ENCODE measurements around the gene KIF26B. TPM values are rescaled to one million over a fixed set of nuclear protein-coding genes. Genes with fewer than 3 reads are reported as not detected.
"Not testable (repeated sequence)": the region's sequence is repeated elsewhere in the genome, so short reads cannot be mapped to it uniquely, and the experiment has no call there.

Gene KIF26B
- total RNA-seq, 1 donor from 2014 or later: 4.0 TPM

DNA sequence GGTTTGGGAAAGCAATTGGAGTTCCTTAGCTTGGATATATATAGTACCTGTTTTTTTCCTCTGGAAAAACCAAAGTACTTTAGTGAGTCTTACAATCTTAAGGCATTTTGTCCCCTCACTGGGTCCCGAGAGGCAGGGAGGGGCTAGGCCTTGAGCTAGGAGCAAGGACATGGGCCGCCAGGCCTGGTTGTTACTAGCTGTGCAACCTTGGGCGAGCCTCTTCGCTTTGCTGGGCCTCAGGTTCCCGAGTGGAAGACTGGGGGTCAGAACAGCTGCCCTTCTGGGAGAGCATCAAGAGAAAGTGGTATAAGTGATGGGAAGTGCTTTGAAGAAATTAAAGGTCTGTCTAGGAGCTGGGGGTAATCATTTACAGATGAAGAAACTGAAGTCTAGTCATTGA lies 553.2 kb downstream of the KIF26B start:
- DNase-seq (ENCODE audit: extremely low read depth, low read depth, low spot score): no peak

DNA sequence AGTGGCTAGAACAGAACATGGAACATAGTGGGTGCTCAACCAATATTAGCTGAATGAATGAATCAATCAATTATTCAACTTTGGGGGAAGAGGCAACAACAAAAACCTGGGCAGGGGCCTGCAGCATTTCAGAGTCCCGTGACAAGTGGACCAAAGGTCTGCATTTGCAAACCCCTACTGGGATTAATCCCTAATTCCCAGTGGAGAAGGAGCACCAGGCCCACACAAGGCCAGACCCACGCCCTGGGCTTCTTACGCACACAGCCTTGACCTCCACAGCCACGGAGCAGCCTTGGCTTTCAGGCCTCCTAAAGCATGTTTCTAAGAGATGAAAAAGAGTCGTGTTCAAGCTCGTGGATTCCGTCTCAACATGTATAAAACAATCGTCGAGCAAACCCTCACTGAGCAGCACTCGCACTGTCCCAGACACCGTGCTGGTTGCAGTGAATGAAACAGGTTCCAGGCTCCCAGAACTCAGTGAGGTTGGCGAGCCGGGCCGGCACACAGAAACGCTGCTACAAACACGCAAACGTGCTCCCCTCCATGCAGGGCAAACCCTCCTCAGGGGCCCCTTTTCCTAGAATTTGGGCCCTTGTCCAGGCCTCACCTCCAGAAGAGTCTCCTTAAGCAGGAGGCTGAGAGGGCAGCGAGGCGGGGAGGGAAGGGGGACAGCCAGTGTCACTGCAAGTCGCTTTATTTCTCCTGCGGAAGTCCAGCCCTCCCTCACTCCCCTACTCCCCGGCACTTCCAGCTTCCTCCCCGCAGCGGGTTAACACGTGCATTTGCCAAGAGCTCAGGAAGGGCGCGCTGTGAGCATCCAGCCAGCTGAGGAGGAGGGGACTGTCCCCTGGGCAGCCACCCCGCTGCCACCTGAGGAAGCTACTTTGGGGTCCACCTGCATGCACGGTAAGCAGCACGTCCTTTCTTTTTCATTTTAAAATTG lies 556.4 kb downstream of the KIF26B start:
- no peak for DNase-seq (ENCODE audit: extremely low read depth, low read depth, low spot score)

DNA sequence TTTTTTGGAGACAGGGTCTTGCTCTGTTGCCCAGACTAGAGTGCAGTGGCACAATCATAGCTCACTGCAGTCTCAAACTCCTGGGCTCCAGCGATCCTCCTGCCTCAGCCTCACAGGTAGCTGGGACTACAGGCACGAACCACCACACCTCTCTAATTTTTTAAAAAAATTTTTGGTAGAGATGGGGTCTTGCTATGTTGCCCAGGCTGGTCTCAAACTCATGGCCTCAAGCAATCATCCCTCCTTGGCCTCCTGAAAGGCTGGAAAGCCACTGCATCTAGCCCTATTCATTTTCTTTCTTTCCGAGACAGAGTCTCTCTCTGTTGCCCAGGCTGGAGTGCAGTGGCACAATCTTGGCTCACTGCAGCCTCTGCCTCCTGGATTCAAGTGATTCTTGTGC lies 559.2 kb downstream of the KIF26B start:
- not testable (repeated sequence) for DNase-seq (ENCODE audit: extremely low read depth, low read depth, low spot score)

DNA sequence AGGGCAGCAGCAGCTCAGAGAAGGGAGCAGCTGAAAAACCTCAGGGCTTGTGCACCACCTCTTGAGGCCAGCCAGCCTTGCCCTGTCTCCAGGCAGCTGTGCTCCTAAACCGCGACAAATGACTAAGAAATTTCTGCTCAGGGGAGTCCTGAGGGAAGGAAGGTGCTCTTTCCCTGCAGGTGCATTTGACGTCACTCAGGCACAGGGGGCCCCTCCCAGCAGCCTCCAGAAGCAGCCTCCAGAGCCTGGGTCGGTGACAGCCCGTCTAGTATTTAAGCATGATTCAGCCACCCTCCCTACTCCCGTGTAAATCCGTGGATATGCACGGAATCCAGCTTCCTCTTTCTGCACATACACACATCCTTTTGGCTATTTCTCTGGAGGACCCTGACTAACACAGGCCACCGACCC lies 560.5 kb downstream of the KIF26B start:
- no peak for DNase-seq (ENCODE audit: extremely low read depth, low read depth, low spot score)

DNA sequence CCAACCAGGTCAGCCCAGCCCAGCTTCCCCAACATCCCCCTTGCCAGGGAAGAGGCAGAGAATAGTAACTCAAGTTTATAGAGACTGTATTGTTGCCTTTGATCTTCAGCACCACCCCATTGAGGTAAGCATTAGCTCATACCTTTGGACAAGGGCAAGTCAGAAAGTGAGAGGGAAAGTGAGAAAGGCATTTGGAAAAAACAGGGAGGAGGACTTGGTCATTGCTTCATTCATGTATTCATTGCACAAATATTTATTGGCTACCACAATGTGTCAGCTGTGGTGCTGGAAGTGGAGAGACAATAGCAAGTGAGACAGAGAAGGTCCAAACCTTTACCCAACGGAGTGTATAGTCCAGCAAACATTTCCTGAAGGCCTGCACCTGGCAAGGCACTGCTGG lies 561.2 kb downstream of the KIF26B start:
- DNase-seq (ENCODE audit: extremely low read depth, low read depth, low spot score): no peak

DNA sequence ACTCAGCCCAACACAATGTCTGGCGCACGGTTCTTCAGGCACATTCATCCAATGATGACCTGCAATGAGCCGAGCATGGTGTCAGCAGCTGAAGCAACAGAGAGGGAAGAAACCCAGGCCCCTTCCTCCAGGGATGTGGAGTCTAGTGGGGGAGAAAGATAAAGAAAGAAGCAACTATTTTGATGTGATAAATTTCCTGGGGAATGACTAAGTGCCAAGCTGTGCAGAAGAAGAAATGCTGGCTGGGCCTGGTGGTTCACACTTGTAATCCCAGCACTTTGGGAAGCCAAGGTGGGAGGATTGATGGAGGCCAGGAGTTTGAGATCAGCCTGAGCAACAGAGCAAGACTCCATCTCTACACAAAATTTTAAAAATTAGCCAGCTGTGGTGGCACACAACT lies 561.8 kb downstream of the KIF26B start:
- DNase-seq (ENCODE audit: extremely low read depth, low read depth, low spot score): no peak

DNA sequence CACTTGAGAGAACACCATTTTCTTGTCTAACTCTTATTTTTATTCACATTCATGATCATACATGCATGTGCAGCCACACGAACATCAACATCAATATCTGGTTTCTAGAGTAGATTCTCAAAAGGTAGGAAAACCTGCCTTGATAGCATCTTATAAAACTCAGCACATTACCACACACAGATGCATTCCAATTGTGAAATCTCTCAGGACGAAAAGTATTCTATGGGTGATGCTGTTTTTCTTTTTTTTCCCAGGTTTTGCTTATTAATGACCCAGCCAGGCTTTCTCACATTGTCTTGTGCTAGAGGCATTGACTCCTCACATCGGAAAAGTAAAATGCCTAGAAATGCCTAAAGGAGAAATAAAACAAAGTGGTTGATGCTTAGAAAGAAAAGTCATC lies 562.8 kb downstream of the KIF26B start:
- DNase-seq (ENCODE audit: extremely low read depth, low read depth, low spot score): no peak

DNA sequence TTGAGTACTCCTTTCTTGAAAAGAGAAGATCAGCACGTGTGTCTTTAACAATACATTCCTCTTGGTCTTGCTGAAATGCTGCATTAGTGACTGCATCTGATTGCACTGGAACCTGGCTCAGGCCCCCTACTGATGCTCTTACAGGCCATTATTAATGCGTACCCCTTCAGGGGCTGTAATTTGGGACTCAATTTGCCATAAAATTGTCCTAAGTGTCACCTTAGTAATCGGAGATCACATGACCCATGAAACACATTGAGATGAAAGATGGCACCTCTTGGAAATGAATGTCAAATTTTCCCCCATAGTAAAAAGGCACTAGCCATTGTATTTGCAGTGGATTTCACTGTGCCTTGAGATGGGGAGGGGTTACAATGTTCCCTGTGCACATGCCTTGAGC lies 563.3 kb downstream of the KIF26B start:
- DNase-seq (ENCODE audit: extremely low read depth, low read depth, low spot score): no peak

DNA sequence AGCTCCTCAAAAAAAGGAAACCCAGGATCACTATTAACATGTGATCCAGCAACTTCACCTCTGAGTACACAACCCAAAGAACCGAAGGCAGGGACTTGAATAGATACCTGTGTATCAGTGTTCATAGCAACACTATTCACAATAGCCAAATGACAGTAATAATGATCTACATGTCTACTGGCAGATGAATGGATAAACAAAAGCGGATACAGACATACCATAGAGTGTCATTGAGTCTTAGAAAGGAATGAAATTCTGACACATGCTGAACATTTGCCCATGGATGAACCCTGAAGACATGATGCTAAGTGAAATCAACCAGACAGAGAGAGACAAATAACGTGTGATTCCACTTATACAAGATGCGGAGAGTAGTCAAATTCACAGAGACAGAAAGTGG lies 564.2 kb downstream of the KIF26B start:
- DNase-seq (ENCODE audit: extremely low read depth, low read depth, low spot score): no peak

DNA sequence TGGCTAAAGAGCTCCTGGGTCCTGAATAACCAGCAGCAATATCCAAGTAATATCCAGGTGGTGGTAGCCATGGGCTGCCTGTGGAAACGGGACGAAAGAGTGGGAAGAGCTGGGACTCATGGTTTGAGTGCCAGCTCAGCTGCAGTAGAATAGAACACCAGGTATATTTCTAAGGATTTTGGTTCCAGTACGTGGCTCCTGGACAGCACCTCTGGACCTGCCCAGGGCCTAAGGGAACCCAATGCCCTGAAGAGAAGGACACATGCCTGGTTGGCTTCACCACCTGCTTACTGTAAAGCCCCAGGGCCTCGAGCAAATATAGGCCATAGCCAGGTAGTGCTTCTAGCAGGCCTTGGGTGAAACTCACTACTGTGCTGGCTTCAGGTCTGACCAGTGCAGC lies 566.7 kb downstream of the KIF26B start:
- no peak for DNase-seq (ENCODE audit: extremely low read depth, low read depth, low spot score)

DNA sequence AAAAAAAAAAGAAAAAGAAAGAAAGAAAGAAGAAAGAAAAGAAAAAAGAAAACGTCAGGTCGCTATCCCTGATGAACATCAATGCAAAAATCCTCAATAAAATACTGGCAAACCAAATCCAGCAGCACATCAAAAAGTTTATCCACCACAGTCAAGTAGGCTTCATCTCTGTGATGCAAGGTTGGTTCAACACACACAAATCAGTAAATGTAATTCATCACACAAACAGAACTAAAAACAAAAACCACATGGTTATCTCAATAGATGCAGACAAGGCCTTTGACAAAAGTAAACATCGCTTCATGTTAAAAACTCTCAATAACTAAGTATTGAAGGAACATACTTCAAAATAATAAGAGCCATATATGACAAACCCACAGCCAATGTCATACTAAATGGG lies 573.2 kb downstream of the KIF26B start:
- not testable (repeated sequence) for DNase-seq (ENCODE audit: extremely low read depth, low read depth, low spot score)

DNA sequence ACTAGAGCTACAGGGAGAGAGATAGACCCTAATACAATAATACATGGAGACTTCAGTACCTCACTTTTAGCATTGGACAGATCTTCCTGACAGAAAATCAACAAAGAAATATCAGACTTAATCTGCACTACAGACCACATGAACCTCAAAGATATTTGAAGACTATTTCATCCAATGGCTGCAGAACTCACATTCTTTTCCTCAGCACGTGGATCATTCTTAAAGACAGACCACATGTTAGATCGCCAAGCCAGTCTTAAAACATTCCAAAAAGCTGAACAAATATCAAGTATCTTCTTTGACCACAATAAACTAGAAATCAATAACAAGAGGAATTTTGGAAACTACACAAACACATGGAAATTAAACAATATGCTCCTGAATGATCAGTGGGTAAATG lies 576.0 kb downstream of the KIF26B start:
- no peak for DNase-seq (ENCODE audit: extremely low read depth, low read depth, low spot score)

DNA sequence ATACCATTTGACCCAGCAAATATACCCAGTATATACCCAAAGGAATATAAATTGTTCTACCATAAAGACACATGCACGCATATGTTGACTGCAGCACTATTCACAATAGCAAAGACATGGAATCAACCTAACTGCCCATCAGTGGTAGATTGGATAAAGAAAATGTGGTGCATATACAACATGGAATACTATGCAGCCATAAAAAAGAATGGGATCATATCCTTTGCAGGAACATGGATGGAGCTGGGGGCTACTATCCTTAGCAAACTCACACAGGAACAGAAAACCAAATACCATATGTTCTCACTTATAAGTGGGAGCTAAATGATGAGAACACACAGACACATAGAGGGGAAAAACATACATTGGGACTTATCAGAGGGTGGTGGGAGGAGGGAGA lies 585.6 kb downstream of the KIF26B start:
- not testable (repeated sequence) for DNase-seq (ENCODE audit: extremely low read depth, low read depth, low spot score)

DNA sequence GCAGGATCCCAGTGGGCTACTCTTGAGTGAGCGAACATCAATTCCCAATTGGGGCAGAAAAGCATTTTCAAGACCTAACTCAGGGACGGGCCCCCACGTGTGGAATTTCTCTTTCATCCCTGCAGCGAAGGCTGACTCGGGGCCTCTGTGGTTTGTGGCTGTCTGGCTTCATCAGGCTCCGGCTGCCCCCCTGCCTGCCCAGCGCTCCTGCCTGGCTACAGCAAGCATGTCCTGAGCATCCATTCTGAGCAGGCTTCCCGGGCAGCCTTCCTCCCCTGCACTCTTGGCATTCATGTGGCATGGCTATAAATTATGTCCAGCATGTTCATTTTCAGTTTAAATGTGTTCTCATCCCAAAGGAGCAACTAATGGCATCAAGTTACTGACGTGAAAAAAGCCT lies 588.1 kb downstream of the KIF26B start:
- DNase-seq (ENCODE audit: extremely low read depth, low read depth, low spot score): no peak

DNA sequence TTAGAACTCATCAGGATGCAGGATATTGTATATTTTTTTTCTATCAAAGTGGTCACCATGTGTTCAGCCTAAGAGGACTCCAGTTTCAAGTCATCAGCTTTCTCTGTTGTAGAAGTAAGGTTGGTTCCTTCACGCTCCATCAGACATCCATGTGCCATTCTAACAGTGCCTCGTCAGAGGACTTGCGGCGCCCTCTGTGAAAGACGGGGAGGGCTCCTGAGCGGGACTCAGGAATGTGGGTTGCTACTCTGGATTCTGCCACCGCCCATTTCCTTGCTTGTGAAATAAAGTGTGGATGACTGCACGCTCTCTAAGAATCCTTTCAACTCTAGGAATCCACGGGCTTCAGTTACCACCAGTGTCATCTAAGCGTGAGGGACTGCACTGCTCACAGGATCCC lies 593.5 kb downstream of the KIF26B start:
- no peak for DNase-seq (ENCODE audit: extremely low read depth, low read depth, low spot score)

DNA sequence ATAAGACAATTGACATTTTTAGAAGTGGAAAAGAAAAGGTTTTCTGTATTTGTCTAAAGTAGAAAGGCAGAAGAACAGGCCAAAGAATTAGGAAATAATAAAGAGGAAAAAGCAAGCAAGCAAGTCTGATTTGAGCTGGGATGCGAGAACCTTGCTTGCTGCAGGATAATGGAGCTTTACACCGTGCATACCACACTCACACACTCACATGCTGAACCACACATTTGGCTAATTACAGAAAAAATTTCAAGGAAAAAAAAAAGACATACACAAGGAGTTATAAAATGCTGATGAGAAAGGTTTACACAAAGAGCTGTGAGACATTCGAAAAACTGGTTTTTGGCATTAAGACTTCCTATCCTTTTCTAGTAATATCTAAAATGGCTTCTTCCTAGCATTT lies 593.9 kb downstream of the KIF26B start:
- DNase-seq (ENCODE audit: extremely low read depth, low read depth, low spot score): no peak

DNA sequence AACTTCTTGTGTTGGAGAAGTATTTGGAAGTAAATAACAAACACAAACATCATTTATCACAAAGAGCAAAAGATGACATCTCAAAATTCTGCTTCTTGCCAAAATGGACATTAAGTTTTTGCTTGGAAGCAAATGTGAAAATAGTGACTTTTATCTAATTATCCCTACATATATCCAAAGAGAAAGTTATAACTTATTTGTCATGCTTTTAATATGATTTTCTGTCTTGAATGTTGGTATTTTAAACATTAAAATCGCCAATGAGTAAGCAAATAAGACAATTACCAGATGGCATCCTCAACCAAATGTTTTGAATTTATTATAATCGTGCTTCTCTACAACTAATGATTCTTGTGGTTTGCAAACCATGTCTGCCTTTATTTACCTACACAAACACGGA lies 594.3 kb downstream of the KIF26B start:
- no peak for DNase-seq (ENCODE audit: extremely low read depth, low read depth, low spot score)

DNA sequence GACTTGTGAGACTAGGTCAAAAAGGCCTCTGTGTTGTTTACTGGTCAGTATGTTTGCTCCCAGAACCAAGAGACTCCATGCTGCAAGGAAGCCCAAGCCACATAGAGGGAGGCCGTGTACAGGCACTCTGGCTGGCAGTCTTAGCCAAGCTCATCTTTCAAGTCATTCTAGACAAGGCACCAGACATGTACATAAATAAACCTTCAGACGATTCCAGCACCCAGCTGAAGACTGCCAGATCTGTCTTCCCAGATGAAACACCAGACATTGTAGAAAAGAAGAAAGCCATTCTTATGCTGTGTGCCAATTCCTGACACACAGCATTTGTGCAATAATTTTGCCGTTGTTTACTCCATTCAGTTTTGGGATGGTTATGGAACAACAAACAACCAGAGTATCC lies 595.5 kb downstream of the KIF26B start:
- DNase-seq (ENCODE audit: extremely low read depth, low read depth, low spot score): no peak

DNA sequence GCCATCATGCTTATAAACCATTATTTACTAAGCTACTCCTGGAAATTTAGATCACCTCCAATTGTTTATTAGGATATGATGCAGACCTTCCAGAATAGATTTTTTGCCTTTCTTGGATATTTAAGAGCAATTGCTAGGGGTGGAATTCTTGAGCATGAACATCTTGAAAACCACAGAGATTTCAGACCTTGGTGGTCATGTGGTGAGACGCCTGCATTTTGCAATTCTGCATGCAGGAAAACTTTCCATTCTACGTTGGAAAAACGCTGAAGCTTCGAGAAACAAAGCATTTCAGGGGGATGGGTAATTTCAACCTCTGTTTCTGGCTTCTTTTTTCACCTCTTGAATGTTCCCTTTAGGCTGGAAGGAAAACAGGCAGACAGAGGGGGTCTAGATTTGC lies 596.3 kb downstream of the KIF26B start:
- no peak for DNase-seq (ENCODE audit: extremely low read depth, low read depth, low spot score)

DNA sequence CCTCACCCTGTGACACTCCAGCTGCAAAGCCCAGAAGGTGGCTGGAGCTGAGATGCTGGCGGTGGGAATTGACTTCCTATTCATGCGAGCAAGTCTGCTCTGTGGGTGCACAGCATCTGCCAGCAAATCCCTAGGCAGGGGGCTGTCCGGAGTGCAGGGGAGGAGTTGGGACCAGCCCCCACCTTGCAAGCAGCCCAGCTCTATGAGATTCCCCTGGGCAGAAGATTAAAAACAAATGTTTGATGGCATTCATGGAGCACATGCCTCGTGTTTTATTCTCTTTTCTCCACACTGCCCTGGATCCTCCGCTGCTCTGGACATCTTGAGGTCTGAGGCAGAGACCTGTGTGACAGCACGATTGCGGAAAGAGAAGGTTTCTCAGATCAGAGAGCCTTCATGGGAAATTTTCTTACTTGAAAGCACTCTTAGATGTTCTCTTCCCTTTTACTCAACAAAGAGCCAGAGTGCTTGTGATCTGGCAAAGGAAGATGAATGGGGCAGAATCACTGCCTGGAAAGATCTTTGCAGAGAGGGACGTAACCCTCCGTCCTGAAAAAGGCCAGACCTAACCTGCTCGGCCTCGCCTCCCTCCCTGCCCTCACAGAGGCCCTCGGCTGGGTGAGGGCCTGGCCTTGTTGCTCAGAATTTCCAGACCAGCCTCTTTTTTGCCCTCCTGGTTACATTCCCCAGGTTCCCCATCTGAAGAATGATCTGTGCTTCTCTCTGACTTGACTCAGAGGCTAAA lies 597.1 kb downstream of the KIF26B start:
- DNase-seq (ENCODE audit: extremely low read depth, low read depth, low spot score): no peak

DNA sequence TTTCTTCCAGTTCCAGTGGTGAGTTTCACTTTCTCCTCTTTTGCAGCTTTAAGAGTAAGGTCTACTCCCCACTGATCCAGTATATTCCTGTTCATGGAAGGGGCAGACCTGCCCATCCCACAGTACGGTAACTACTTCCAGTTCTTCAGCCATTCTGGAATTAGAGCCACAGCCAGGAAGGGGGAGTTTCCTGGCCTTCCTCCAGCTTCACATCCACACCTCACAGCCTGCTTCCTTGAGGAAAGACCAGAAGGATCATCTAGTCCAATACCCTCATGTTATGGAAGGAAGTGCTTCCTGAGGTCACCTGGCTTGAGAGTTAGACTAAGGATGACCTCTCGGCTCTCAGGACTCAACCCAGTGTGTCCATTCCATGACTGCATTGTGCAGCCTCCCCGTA lies 597.8 kb downstream of the KIF26B start:
- no peak for DNase-seq (ENCODE audit: extremely low read depth, low read depth, low spot score)

DNA sequence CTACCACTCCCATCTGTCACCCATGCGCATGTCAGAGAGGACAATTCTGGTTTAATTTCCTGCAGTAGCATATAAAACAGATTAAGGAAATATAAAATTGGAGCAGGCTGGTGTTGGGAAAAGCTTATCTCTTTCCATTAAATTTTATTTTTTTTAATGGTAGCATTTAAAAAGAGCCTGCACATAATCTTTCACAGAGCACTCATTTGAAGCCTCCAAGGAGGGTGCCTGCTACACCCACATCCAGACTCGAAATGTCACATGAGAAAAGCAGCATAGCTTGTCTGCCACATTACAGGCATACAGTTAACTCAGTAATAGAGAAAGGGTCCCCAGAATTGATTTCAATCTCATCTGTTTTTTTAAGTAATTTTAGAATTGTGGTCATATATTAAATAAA lies 599.0 kb downstream of the KIF26B start:
- no peak for DNase-seq (ENCODE audit: extremely low read depth, low read depth, low spot score)

Data from glomerular endothelial cell (primary cell).